GM13977 (cell line): ENCODE results near the gene LRRC52.
"Not testable (repeated sequence)": the region's sequence is repeated elsewhere in the genome, so short reads cannot be mapped to it uniquely, and the experiment has no call there.

Experiments
- DNase-seq: peaks from one replicate; pipeline ENCODE4 v3.0.0; 2012; ENCODE audit warnings: low spot score
- CTCF ChIP-seq: IDR thresholded peaks from 2 replicates; pipeline ENCODE4 v1.5.1; 2012; ENCODE audit warnings: mild to moderate bottlenecking, control low read depth; ENCODE audit not compliant: insufficient read depth; ENCODE audit errors: extremely low read depth, missing control alignments
- in situ Hi-C: fragments of 300-500 bp; cut with MboI; formaldehyde crosslinking; loops from one replicate; pipeline ENCODE4 v1.12.0; 2022; ENCODE audit warnings: low sequenced_read_pairs, low pct_unique_long_range_greater_than_20kb, mixed read lengths, inconsistent platforms; ENCODE audit not compliant: unreplicated experiment

LRRC52 gene

GRCh38 chr1:165605246-165605645, 61.4 kb downstream of the LRRC52 start:
- in situ Hi-C loops, result loop anchor here (10.0 kb wide), 1 partner anchor 310 kb away; no protein-coding TSS in a partner anchor
- no peak for TF ChIP-seq CTCF
- DNase-seq, result no peak

- in situ Hi-C loops, result loop anchor here (10.0 kb wide), 1 partner anchor 308 kb away; no protein-coding TSS in a partner anchor
- not testable (repeated sequence) for DNase-seq
Measured at GRCh38 chr1:165606676-165607075, 62.9 kb downstream of the LRRC52 start.

- TF ChIP-seq CTCF, result no peak
- in situ Hi-C loops, result no loop called here
- no peak for DNase-seq
Measured at GRCh38 chr1:165610866-165611265, 67.1 kb downstream of the LRRC52 start.

- no peak for TF ChIP-seq CTCF
- no peak for DNase-seq
- in situ Hi-C loops, result no loop called here
Measured at GRCh38 chr1:165612062-165612461, 68.3 kb downstream of the LRRC52 start.
